PFSK-1 (cell line): ENCODE data around the gene ZNF213.

Experiments used
- POLR2AphosphoS5 ChIP-seq: IDR thresholded peaks from 2 replicates; pipeline ENCODE4 v1.6.1; 2012; ENCODE audit warnings: low read depth, mild to moderate bottlenecking, control low read depth, low read length, moderate library complexity
- REST ChIP-seq, 2 experiments: IDR thresholded peaks; 2 replicates each; pipeline versions ENCODE4 v1.6.1 to v1.8.0; 2011 to 2012; ENCODE audit warnings: low read depth in 2 of 2, low read length in 2 of 2, control low read depth in 1 of 2, inconsistent platforms in 1 of 2, mild to moderate bottlenecking in 1 of 2, moderate library complexity in 1 of 2; ENCODE audit not compliant: insufficient read depth in 1 of 2
- SIN3A ChIP-seq: IDR thresholded peaks from 2 replicates; pipeline ENCODE4 v1.6.1; 2012; ENCODE audit warnings: mild to moderate bottlenecking, low read length, moderate library complexity, borderline replicate concordance; ENCODE audit not compliant: insufficient read depth
- TAF1 ChIP-seq: IDR thresholded peaks from 2 replicates; pipeline ENCODE4 v1.6.1; 2012; ENCODE audit warnings: low read length, control low read depth, borderline replicate concordance; ENCODE audit not compliant: insufficient read depth

- no peak for TF ChIP-seq POLR2AphosphoS5
- TF ChIP-seq TAF1: no peak
- no peak for TF ChIP-seq SIN3A
- no peak for TF ChIP-seq REST (IDR thresholded peaks at IDR 0.05; ENCODE audit: insufficient read depth in 1 of 2, low read depth in 2 of 2, low read length in 2 of 2)
Observed at GRCh38 chr16:3171181-3171854, 36.5 kb downstream of the ZNF213 start.
